Measurements from ENCODE around the gene SPOP. TPM values are rescaled to one million over a fixed set of nuclear protein-coding genes. Genes with fewer than 3 reads are reported as not detected.

Gene SPOP
- total and polyA plus RNA-seq, 9 of the 15 experiments (the other 6 are each of a cell fraction or from before 2014, with no cell fraction given) = 34.2 to 65.9 (median 39.7) TPM

GRCh38 chr17:49571764-49572163 lies 106.1 kb downstream of the SPOP start:
- FAIRE-seq (no peak), ATAC-seq (no peak), DNase-seq (ENCODE audit: extremely low read depth in 1 of 4, low spot score in 3 of 4) (no peak)
- BruUV-seq (replicated peaks) = no TSS peak
- 2% methylated on average over 4 of the region's 4 CpGs for WGBS (ENCODE audit: insufficient coverage, low coverage, missing lambda C conversion rate)
- ChIA-PET POLR2A (interaction anchor here (0.5 to 1.1 kb wide), 5 partner anchors 117 to 369 kb away, joined by 3 read pairs; no protein-coding TSS in a partner anchor), CTCF (ENCODE audit: low intra/inter-chr PET ratio) (interaction anchor here (0.6 to 7.7 kb wide), 3 partner anchors 106 to 1555 kb away, joined by 3 to 167 read pairs (median 3); partner anchors contain the start of gene SPOP)
- H3K9ac ChIP-seq (ENCODE audit: insufficient read depth in 1 of 2, low read depth in 2 of 2, low read length in 2 of 2) = no peak overlapping the region
- H3K9me1 ChIP-seq (ENCODE audit: control insufficient read depth, insufficient read depth, low read length) = no peaks in the 10 kb centered on the region
- intact Hi-C loops (cut with micrococcal nuclease) = no loop called here
- H3K27ac ChIP-seq (ENCODE audit: extremely low read depth, low read depth, low read length) = no peak overlapping the region
- no peaks in the 10 kb centered on the region for H3K79me2 ChIP-seq (ENCODE audit: control insufficient read depth, insufficient read depth, low read length)
- no peak overlapping the region for H3K4me2 ChIP-seq (ENCODE audit: insufficient read depth, low read length)
- TF ChIP-seq HBP1 (CRISPR knock-in tag; IDR thresholded peaks at IDR 0.05) (no peak), NRF1 (conservative IDR thresholded peaks at IDR 0.05 in 1 of 2, IDR thresholded peaks at IDR 0.05 in 1 of 2) (no peak), ZNF146 (CRISPR knock-in tag; IDR thresholded peaks at IDR 0.05; ENCODE audit: unreplicated experiment) (no peak), ESRRB (CRISPR knock-in tag; IDR thresholded peaks at IDR 0.05; ENCODE audit: borderline replicate concordance) (no peak), ZNF347 (CRISPR knock-in tag; IDR thresholded peaks at IDR 0.05; ENCODE audit: low read depth) (no peak), ELF2 (CRISPR knock-in tag; IDR thresholded peaks at IDR 0.05) (no peak), POLR2B (IDR thresholded peaks at IDR 0.05; ENCODE audit: low read depth, partially characterized antibody) (no peak), ZNF282 (CRISPR knock-in tag; IDR thresholded peaks at IDR 0.05) (no peak)
- H3K27me3 ChIP-seq (ENCODE audit: control insufficient read depth in 2 of 2, insufficient read depth in 2 of 2, low read length in 2 of 2) = peaks cover 12 to 38% of the 10 kb centered on the region in 2 experiments; a peak in 4 of 5 replicates
- no peaks in the 10 kb centered on the region for H3K9me3 ChIP-seq (replicated peaks; ENCODE audit: control insufficient read depth, insufficient read depth, low read depth, low read length)
- no peaks in the 10 kb centered on the region for H3K36me3 ChIP-seq (ENCODE audit: control insufficient read depth, insufficient read depth, low read length)
- H2AFZ ChIP-seq (ENCODE audit: low read depth, low read length) = no peak overlapping the region
- H3K4me3 ChIP-seq = no peak overlapping the region
- in situ Hi-C loops (cut with MboI) = loop anchor here (5.0 kb wide), 3 partner anchors 126 to 426 kb away; partner anchors contain the start of genes DLX3 and TAC4
- H3K4me1 ChIP-seq (replicated peaks in 1 of 2; ENCODE audit: control insufficient read depth in 2 of 2, insufficient read depth in 2 of 2, low read length in 2 of 2) = peaks cover 0 to 44% of the 10 kb centered on the region in 2 experiments; a peak in 3 of 5 replicates
- H4K20me1 ChIP-seq (replicated peaks; ENCODE audit: control insufficient read depth, insufficient read depth, low read length) = peaks cover 16% of the 10 kb centered on the region
